Testis (tissue), 2 donors: ENCODE data around the gene TNPO2.

ENCODE experiments used
- POLR2A ChIP-seq: fragments of 450-650 bp; IDR thresholded peaks from one replicate; pipeline ENCODE4 v1.6.1; 2017; ENCODE audit warnings: antibody characterized with exemption, mild to moderate bottlenecking, moderate library complexity
- TF ChIP-seq, protein P1 (sequence below), 3 experiments: fragments of 450-650 bp in 2 of 3; fragments of 200-600 bp in 1 of 3; sonication (generic) in 1 of 3; IDR thresholded peaks; one replicate each; pipeline ENCODE4 v1.5.1; 2016 to 2019; ENCODE audit warnings: antibody characterized with exemption in 3 of 3, mild to moderate bottlenecking in 2 of 3, moderate library complexity in 1 of 3

DNA sequence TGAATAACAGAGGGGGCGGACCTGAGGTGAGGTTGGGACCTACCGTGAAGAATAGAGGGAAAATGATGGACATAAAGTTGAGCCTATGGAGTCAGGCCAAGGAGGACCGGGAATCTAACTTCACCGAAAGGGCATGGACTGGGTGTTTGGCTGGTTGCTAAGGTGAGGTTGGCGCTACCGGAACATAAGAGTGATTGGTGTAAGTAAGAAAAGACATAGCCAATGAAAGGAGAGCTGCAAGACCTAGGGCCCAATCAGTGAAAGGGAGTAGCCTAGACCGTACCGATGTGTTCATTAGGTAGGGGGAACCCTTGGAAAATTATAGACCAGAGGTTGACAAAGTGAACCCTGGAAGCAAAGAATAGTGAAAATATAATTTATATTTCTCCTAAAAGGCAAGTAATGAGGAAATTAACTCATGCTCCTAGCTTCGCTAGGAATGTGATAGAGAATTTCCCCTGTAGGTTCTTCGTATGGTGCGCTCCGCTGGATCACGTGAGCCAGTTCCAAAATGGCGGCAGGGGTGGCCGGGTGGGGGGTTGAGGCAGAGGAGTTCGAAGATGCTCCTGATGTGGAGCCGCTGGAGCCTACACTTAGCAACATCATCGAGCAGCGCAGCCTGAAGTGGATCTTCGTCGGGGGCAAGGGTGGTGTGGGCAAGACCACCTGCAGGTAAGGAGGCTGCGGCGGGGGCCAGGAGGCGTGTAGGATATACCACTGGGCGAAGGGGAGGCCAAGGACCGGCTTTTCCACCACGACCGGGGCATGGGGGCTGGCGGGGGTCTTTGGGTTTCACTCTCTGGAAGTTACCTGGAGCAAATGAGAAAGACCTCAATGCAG, 13.5 kb upstream of the TNPO2 start, which contains the start of gene GET3:
- TF ChIP-seq, protein P1, sequence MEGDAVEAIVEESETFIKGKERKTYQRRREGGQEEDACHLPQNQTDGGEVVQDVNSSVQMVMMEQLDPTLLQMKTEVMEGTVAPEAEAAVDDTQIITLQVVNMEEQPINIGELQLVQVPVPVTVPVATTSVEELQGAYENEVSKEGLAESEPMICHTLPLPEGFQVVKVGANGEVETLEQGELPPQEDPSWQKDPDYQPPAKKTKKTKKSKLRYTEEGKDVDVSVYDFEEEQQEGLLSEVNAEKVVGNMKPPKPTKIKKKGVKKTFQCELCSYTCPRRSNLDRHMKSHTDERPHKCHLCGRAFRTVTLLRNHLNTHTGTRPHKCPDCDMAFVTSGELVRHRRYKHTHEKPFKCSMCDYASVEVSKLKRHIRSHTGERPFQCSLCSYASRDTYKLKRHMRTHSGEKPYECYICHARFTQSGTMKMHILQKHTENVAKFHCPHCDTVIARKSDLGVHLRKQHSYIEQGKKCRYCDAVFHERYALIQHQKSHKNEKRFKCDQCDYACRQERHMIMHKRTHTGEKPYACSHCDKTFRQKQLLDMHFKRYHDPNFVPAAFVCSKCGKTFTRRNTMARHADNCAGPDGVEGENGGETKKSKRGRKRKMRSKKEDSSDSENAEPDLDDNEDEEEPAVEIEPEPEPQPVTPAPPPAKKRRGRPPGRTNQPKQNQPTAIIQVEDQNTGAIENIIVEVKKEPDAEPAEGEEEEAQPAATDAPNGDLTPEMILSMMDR (IDR thresholded peaks at IDR 0.05) = peak in 2 of 3 experiments; percentile 23 to 33
- TF ChIP-seq POLR2A = no peak
